ENCODE results near the gene ZNF397. TPM values are rescaled to one million over a fixed set of nuclear protein-coding genes. Genes with fewer than 3 reads are reported as not detected.

The ZNF397 gene
- total and polyA plus RNA-seq, 9 of the 15 experiments (the other 6 are each of a cell fraction or from before 2014, with no cell fraction given): 6.4 to 24.2 (median 19.3) TPM

GRCh38 chr18:35290094-35290735 lies 49.4 kb downstream of the ZNF397 start, which contains the start of gene ZSCAN30 (continued):
- TF ChIP-seq ZNF311 (CRISPR knock-in tag; IDR thresholded peaks at IDR 0.05): no peak
- TF ChIP-seq ZSCAN32 (CRISPR knock-in tag; IDR thresholded peaks at IDR 0.05): no peak
- no peak for TF ChIP-seq MCM5 (IDR thresholded peaks at IDR 0.05; ENCODE audit: low read depth)
- no peak for TF ChIP-seq RFX1 (IDR thresholded peaks at IDR 0.05)
- TF ChIP-seq, protein P1, sequence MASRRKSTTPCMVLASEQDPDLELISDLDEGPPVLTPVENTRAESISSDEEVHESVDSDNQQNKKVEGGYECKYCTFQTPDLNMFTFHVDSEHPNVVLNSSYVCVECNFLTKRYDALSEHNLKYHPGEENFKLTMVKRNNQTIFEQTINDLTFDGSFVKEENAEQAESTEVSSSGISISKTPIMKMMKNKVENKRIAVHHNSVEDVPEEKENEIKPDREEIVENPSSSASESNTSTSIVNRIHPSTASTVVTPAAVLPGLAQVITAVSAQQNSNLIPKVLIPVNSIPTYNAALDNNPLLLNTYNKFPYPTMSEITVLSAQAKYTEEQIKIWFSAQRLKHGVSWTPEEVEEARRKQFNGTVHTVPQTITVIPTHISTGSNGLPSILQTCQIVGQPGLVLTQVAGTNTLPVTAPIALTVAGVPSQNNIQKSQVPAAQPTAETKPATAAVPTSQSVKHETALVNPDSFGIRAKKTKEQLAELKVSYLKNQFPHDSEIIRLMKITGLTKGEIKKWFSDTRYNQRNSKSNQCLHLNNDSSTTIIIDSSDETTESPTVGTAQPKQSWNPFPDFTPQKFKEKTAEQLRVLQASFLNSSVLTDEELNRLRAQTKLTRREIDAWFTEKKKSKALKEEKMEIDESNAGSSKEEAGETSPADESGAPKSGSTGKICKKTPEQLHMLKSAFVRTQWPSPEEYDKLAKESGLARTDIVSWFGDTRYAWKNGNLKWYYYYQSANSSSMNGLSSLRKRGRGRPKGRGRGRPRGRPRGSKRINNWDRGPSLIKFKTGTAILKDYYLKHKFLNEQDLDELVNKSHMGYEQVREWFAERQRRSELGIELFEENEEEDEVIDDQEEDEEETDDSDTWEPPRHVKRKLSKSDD (conservative IDR thresholded peaks at IDR 0.05; ENCODE audit: low read length): peak; percentile 77; the same call in 1 of the 2 replicates
- no peak for TF ChIP-seq MIER1 (IDR thresholded peaks at IDR 0.05; ENCODE audit: low read depth)
- TF ChIP-seq, protein P2, sequence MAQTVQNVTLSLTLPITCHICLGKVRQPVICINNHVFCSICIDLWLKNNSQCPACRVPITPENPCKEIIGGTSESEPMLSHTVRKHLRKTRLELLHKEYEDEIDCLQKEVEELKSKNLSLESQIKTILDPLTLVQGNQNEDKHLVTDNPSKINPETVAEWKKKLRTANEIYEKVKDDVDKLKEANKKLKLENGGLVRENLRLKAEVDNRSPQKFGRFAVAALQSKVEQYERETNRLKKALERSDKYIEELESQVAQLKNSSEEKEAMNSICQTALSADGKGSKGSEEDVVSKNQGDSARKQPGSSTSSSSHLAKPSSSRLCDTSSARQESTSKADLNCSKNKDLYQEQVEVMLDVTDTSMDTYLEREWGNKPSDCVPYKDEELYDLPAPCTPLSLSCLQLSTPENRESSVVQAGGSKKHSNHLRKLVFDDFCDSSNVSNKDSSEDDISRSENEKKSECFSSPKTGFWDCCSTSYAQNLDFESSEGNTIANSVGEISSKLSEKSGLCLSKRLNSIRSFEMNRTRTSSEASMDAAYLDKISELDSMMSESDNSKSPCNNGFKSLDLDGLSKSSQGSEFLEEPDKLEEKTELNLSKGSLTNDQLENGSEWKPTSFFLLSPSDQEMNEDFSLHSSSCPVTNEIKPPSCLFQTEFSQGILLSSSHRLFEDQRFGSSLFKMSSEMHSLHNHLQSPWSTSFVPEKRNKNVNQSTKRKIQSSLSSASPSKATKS (CRISPR knock-in tag; IDR thresholded peaks at IDR 0.05): peak; percentile 54; the same call in 1 of the 2 replicates
- TF ChIP-seq CXXC5 (CRISPR knock-in tag; IDR thresholded peaks at IDR 0.05): peak; percentile 78
- TF ChIP-seq RB1 (IDR thresholded peaks at IDR 0.05; ENCODE audit: low read depth): peak; percentile 62; the same call in 1 of the 2 replicates
- peak; percentile 57 for TF ChIP-seq SAP30 (IDR thresholded peaks at IDR 0.05; ENCODE audit: borderline replicate concordance, insufficient read depth, low read depth, low read length, poor library complexity, severe bottlenecking)
- no peak for TF ChIP-seq ZNF584 (CRISPR knock-in tag; IDR thresholded peaks at IDR 0.05; ENCODE audit: low read depth)
- TF ChIP-seq, protein P3, sequence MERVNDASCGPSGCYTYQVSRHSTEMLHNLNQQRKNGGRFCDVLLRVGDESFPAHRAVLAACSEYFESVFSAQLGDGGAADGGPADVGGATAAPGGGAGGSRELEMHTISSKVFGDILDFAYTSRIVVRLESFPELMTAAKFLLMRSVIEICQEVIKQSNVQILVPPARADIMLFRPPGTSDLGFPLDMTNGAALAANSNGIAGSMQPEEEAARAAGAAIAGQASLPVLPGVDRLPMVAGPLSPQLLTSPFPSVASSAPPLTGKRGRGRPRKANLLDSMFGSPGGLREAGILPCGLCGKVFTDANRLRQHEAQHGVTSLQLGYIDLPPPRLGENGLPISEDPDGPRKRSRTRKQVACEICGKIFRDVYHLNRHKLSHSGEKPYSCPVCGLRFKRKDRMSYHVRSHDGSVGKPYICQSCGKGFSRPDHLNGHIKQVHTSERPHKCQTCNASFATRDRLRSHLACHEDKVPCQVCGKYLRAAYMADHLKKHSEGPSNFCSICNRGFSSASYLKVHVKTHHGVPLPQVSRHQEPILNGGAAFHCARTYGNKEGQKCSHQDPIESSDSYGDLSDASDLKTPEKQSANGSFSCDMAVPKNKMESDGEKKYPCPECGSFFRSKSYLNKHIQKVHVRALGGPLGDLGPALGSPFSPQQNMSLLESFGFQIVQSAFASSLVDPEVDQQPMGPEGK (CRISPR knock-in tag; IDR thresholded peaks at IDR 0.05; ENCODE audit: borderline replicate concordance): no peak
- TF ChIP-seq LARP7 (IDR thresholded peaks at IDR 0.05): 0 out of 2 replicates have a peak, but pooled peaks have one; percentile 35
- TF ChIP-seq, protein P4, sequence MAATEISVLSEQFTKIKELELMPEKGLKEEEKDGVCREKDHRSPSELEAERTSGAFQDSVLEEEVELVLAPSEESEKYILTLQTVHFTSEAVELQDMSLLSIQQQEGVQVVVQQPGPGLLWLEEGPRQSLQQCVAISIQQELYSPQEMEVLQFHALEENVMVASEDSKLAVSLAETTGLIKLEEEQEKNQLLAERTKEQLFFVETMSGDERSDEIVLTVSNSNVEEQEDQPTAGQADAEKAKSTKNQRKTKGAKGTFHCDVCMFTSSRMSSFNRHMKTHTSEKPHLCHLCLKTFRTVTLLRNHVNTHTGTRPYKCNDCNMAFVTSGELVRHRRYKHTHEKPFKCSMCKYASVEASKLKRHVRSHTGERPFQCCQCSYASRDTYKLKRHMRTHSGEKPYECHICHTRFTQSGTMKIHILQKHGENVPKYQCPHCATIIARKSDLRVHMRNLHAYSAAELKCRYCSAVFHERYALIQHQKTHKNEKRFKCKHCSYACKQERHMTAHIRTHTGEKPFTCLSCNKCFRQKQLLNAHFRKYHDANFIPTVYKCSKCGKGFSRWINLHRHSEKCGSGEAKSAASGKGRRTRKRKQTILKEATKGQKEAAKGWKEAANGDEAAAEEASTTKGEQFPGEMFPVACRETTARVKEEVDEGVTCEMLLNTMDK (IDR thresholded peaks at IDR 0.05; ENCODE audit: borderline replicate concordance, insufficient read depth, low read depth, low read length, poor library complexity, severe bottlenecking): no peak
- TF ChIP-seq ZNF79 (CRISPR knock-in tag; IDR thresholded peaks at IDR 0.05; ENCODE audit: low read depth): no peak
- peak; percentile 58 to 82 for TF ChIP-seq MNT (conservative IDR thresholded peaks at IDR 0.05)

All from K562 (cell line).